Neuronal stem cell (in vitro differentiated cells): Measurements from ENCODE around the gene GALNTL6.

ENCODE experiments used
- DNase-seq: peaks from one replicate; pipeline ENCODE4 v3.0.0-alpha.2; 2013; ENCODE audit warnings: low spot score
- H2AFZ ChIP-seq: one replicate; pipeline ENCODE4 v1.6.1; 2013; ENCODE audit warnings: mild to moderate bottlenecking, low read length, inconsistent platforms
- H2AK5ac ChIP-seq: 2 replicates; pipeline ENCODE4 v1.6.1; 2013; ENCODE audit warnings: low read depth, mild to moderate bottlenecking, inconsistent platforms, low read length, moderate library complexity, mixed read lengths
- H2BK120ac ChIP-seq: 2 replicates; pipeline ENCODE4 v1.6.1; 2013; ENCODE audit warnings: low read depth, mild to moderate bottlenecking, inconsistent platforms, low read length, moderate library complexity, mixed read lengths
- H2BK12ac ChIP-seq: one replicate; pipeline ENCODE4 v1.6.1; 2013; ENCODE audit warnings: low read length, inconsistent platforms
- H2BK15ac ChIP-seq: 2 replicates; pipeline ENCODE4 v1.6.1; 2013; ENCODE audit warnings: mild to moderate bottlenecking, low read length, inconsistent platforms, mixed read lengths
- H2BK5ac ChIP-seq: one replicate; pipeline ENCODE4 v1.6.1; 2013; ENCODE audit warnings: inconsistent platforms, mild to moderate bottlenecking, low read length, moderate library complexity
- H3K14ac ChIP-seq: one replicate; pipeline ENCODE4 v1.6.1; 2013; ENCODE audit warnings: low read length, inconsistent platforms
- H3K18ac ChIP-seq: 2 replicates; pipeline ENCODE4 v1.6.1; 2013; ENCODE audit warnings: low read length, inconsistent platforms
- H3K23ac ChIP-seq: 2 replicates; pipeline ENCODE4 v1.6.1; 2013; ENCODE audit warnings: low read depth, mild to moderate bottlenecking, mixed read lengths, low read length, inconsistent platforms; ENCODE audit not compliant: poor library complexity
- H3K27ac ChIP-seq: replicated peaks from 3 replicates; pipeline ENCODE4 v1.5.1; 2013; ENCODE audit warnings: low read length, inconsistent platforms
- H3K27me3 ChIP-seq, 3 experiments: 2 replicates each; pipeline ENCODE4 v1.6.1; 2013; ENCODE audit warnings: low read length in 3 of 3, mild to moderate bottlenecking in 2 of 3, inconsistent platforms in 1 of 3, low read depth in 1 of 3, mixed read lengths in 1 of 3, moderate library complexity in 1 of 3; ENCODE audit not compliant: control insufficient read depth in 3 of 3, insufficient read depth in 3 of 3
- H3K36me3 ChIP-seq, 2 donors: replicated peaks in 1 of 2; 2 replicates each; pipeline ENCODE4 v1.6.1; 2013; ENCODE audit warnings: low read length in 2 of 2; ENCODE audit not compliant: control insufficient read depth in 2 of 2, insufficient read depth in 2 of 2
- H3K4ac ChIP-seq: 2 replicates; pipeline ENCODE4 v1.6.1; 2013; ENCODE audit warnings: inconsistent platforms, mild to moderate bottlenecking, low read length, moderate library complexity
- H3K4me1 ChIP-seq, 2 donors: 1 replicate in 1 of 2; 2 replicates in 1 of 2; pipeline ENCODE4 v1.6.1; 2013; ENCODE audit warnings: low read length in 2 of 2, low read depth in 1 of 2; ENCODE audit not compliant: control insufficient read depth in 2 of 2, insufficient read depth in 1 of 2
- H3K4me2 ChIP-seq: one replicate; pipeline ENCODE4 v1.6.1; 2013; ENCODE audit warnings: mild to moderate bottlenecking, low read length, inconsistent platforms; ENCODE audit not compliant: insufficient read depth, poor library complexity, severe bottlenecking
- H3K4me3 ChIP-seq, 2 donors: 2 replicates each; pipeline ENCODE4 v1.5.1; 2013; ENCODE audit warnings: low read length in 2 of 2, mild to moderate bottlenecking in 2 of 2, inconsistent platforms in 1 of 2, moderate library complexity in 1 of 2
- H3K79me1 ChIP-seq: one replicate; pipeline ENCODE4 v1.6.1; 2013; ENCODE audit warnings: low read depth, mild to moderate bottlenecking, inconsistent platforms, low read length, moderate library complexity
- H3K9ac ChIP-seq: one replicate; pipeline ENCODE4 v1.6.1; 2013; ENCODE audit warnings: mild to moderate bottlenecking, low read depth, low read length, inconsistent platforms; ENCODE audit not compliant: poor library complexity
- H3K9me3 ChIP-seq, 2 donors: replicated peaks in 1 of 2; 2 replicates each; pipeline versions ENCODE3 to v1.6.1; 2013; ENCODE audit warnings: low read length in 2 of 2, mild to moderate bottlenecking in 2 of 2, inconsistent platforms in 1 of 2, low read depth in 1 of 2, mixed read lengths in 1 of 2, moderate library complexity in 1 of 2; ENCODE audit not compliant: control insufficient read depth in 2 of 2, insufficient read depth in 1 of 2
- H4K8ac ChIP-seq: one replicate; pipeline ENCODE4 v1.6.1; 2013; ENCODE audit warnings: low read depth, mild to moderate bottlenecking, inconsistent platforms, low read length, moderate library complexity
- H4K91ac ChIP-seq: one replicate; pipeline ENCODE4 v1.6.1; 2013; ENCODE audit warnings: low read length, low read depth, mild to moderate bottlenecking, inconsistent platforms; ENCODE audit not compliant: poor library complexity
- WGBS, 2 donors: extraction: QIAGEN DNeasy Blood & Tissue Kit; methylation state at CpG; one replicate each; pipeline ENCODE4 v1.1.7; 2013; ENCODE audit warnings: missing lambda C conversion rate in 2 of 2, mixed read lengths in 1 of 2; ENCODE audit not compliant: insufficient read length in 2 of 2, insufficient replicate concordance in 1 of 2; ENCODE audit errors: extremely low coverage in 2 of 2; 5-methylcytosine and 5-hydroxymethylcytosine counted together

GALNTL6 gene

GRCh38 chr4:171847751-171848150 is 34.5 kb downstream of the GALNTL6 start:
- no peaks in the 10 kb centered on the region for H3K9me3 ChIP-seq
- H3K18ac ChIP-seq: no peak overlapping the region
- no peak overlapping the region for H4K91ac ChIP-seq
- no peaks in the 10 kb centered on the region for H3K4me1 ChIP-seq
- no peak overlapping the region for H3K23ac ChIP-seq
- no peak overlapping the region for H2AFZ ChIP-seq
- no peak overlapping the region for H2AK5ac ChIP-seq
- no peaks in the 10 kb centered on the region for H3K36me3 ChIP-seq
- H2BK120ac ChIP-seq: no peak overlapping the region
- H2BK12ac ChIP-seq: no peak overlapping the region
- no peak overlapping the region for H3K4me2 ChIP-seq
- H4K8ac ChIP-seq: no peak overlapping the region
- no peak overlapping the region for H3K14ac ChIP-seq
- H3K9ac ChIP-seq: no peak overlapping the region
- H2BK5ac ChIP-seq: no peak overlapping the region
- H3K79me1 ChIP-seq: no peaks in the 10 kb centered on the region
- WGBS, 2 donors: no CpG with 5 or more reads among the region's 1 CpG
- no peak overlapping the region for H2BK15ac ChIP-seq
- H3K27me3 ChIP-seq: no peaks in the 10 kb centered on the region
- H3K4ac ChIP-seq: no peak overlapping the region
- no peak overlapping the region for H3K4me3 ChIP-seq
- H3K27ac ChIP-seq: no peak overlapping the region
- no peak for DNase-seq

- Histone ChIP-seq H4K91ac (no peak overlapping the region), H4K8ac (no peak overlapping the region), H3K23ac (no peak overlapping the region), H3K9me3 (no peaks in the 10 kb centered on the region), H3K4me2 (no peak overlapping the region), H2BK15ac (no peak overlapping the region), H2AFZ (no peak overlapping the region), H2BK12ac (no peak overlapping the region), H2AK5ac (no peak overlapping the region), H2BK5ac (no peak overlapping the region), H3K18ac (no peak overlapping the region), H3K4me3 (no peak overlapping the region), H3K79me1 (no peaks in the 10 kb centered on the region), H3K9ac (no peak overlapping the region), H3K4me1 (no peaks in the 10 kb centered on the region), H3K27me3 (no peaks in the 10 kb centered on the region), H2BK120ac (no peak overlapping the region), H3K14ac (no peak overlapping the region), H3K36me3 (no peaks in the 10 kb centered on the region), H3K27ac (no peak overlapping the region), H3K4ac (no peak overlapping the region)
- no CpG with 5 or more reads among the region's 8 CpGs for WGBS, 2 donors
- no peak for DNase-seq
Observed at GRCh38 chr4:171849686-171850222, 36.5 kb downstream of the GALNTL6 start.

DNA sequence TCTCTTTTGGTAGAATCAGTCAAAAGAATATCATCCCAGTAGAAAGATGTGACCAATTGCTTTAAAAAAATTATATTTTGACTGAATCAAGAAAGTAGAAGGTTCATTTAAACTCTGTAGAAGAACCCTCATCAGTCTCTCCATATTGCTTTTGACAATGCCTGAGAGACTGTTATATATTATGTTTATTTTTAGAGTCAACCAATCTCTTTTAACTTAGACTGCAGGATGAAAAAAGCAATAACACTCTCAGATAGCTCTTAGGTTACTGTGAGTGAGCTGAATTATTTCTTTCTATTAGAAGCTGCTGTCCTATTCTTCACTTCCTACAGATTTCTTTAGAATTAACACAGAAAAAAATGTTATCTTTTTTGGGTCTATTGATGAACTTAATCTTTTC is 38.1 kb downstream of the GALNTL6 start:
- no peak overlapping the region for H4K91ac ChIP-seq
- H2BK120ac ChIP-seq: no peak overlapping the region
- no peaks in the 10 kb centered on the region for H3K4me1 ChIP-seq
- H3K9me3 ChIP-seq: no peaks in the 10 kb centered on the region
- no peaks in the 10 kb centered on the region for H3K36me3 ChIP-seq
- DNase-seq: no peak
- H3K4ac ChIP-seq: no peak overlapping the region
- no peak overlapping the region for H2AK5ac ChIP-seq
- no peak overlapping the region for H3K9ac ChIP-seq
- H3K79me1 ChIP-seq: no peaks in the 10 kb centered on the region
- no peak overlapping the region for H3K27ac ChIP-seq
- H4K8ac ChIP-seq: no peak overlapping the region
- no peak overlapping the region for H2BK15ac ChIP-seq
- no peak overlapping the region for H2AFZ ChIP-seq
- H2BK12ac ChIP-seq: no peak overlapping the region
- H3K4me2 ChIP-seq: no peak overlapping the region
- H3K14ac ChIP-seq: no peak overlapping the region
- H3K27me3 ChIP-seq: no peaks in the 10 kb centered on the region
- no peak overlapping the region for H2BK5ac ChIP-seq
- no peak overlapping the region for H3K18ac ChIP-seq
- H3K23ac ChIP-seq: no peak overlapping the region
- no peak overlapping the region for H3K4me3 ChIP-seq

GRCh38 chr4:171857302-171858012 is 44.3 kb downstream of the GALNTL6 start:
- Histone ChIP-seq H3K9ac (no peak overlapping the region), H3K4me2 (no peak overlapping the region), H4K8ac (no peak overlapping the region), H4K91ac (no peak overlapping the region), H3K4me3 (no peak overlapping the region), H3K4ac (no peak overlapping the region), H2AFZ (no peak overlapping the region), H2BK15ac (no peak overlapping the region), H2BK12ac (no peak overlapping the region), H3K23ac (no peak overlapping the region), H3K27me3 (no peaks in the 10 kb centered on the region), H2AK5ac (no peak overlapping the region), H3K14ac (no peak overlapping the region), H3K9me3 (no peaks in the 10 kb centered on the region), H3K27ac (no peak overlapping the region), H3K36me3 (no peaks in the 10 kb centered on the region), H3K4me1 (no peaks in the 10 kb centered on the region), H3K79me1 (no peaks in the 10 kb centered on the region), H2BK120ac (no peak overlapping the region), H3K18ac (no peak overlapping the region), H2BK5ac (no peak overlapping the region)
- WGBS, 2 donors: 100% methylated on average over 1 of the region's 3 CpGs
- DNase-seq: no peak
